Measurements from ENCODE around the gene TM4SF20.

Gene TM4SF20

DNA sequence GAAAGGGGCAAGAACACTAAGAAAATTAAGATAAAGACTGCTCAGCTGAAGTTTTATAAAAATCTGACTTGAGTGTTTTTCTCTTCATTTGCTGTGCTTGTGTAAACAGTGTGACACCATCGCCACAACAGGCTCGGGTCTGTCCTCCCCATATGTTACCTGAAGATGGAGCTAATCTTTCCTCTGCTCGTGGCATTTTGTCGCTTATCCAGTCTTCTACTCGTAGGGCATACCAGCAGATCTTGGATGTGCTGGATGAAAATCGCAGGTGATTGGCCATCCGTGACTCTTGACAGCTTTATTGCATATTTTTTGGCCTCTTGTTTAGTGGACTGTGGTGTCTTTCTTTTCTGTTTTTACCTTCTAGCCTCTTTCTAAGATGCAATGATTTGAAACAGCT lies 32.0 kb downstream of the TM4SF20 start:
- no peak for DNase-seq (ENCODE audit: low read depth in 1 of 2, low spot score in 1 of 2)
- in situ Hi-C loops (cut with HindIII; ENCODE audit: low pct_unique_long_range_greater_than_20kb, low sequenced_read_pairs), result no loop called here
- TF ChIP-seq JUND (IDR thresholded peaks at IDR 0.05; ENCODE audit: low read depth), result no peak

DNA sequence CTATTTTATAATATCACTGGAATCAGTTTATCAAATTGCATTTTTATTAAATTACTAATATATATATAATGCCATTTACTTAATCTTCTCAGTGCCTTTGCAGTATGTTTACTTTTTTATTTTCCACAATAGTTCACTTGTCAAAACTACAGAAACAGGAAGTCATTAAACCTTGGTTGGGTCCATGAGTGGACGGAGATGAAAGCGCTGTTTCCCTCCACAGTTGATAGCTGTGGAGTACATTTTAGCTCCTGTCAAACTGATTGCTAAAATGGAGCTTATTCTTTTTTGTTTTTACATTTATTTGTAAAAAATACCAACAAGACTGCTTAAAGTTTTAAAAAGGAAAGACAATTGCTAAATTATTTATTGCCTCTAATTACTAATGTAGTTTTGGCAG lies 34.9 kb downstream of the TM4SF20 start:
- no peak for TF ChIP-seq JUND (IDR thresholded peaks at IDR 0.05; ENCODE audit: low read depth)
- no peak for DNase-seq (ENCODE audit: low read depth in 1 of 2, low spot score in 1 of 2)
- in situ Hi-C loops (cut with HindIII; ENCODE audit: low pct_unique_long_range_greater_than_20kb, low sequenced_read_pairs), result no loop called here

DNA sequence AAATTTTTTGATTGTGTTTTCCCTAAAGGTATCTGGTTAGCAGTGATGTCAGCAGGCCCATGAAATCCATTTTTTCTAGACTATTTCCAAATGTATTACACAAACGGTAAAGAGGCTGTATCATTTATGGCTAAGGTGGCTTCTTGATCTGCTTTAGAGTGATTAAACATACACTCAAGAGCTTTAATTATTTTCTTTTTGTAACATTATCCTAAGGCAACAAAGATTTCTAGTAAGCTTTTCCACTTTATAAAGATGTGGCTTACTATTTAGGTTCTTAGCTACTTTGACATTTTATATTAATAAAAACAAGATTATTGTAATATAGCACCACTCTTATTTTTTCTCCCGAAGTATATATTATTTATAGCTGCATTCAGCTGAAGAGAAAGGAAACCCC lies 37.6 kb downstream of the TM4SF20 start:
- in situ Hi-C loops (cut with HindIII; ENCODE audit: low pct_unique_long_range_greater_than_20kb, low sequenced_read_pairs), result no loop called here
- DNase-seq (ENCODE audit: low read depth in 1 of 2, low spot score in 1 of 2), result no peak
- TF ChIP-seq JUND (IDR thresholded peaks at IDR 0.05; ENCODE audit: low read depth), result no peak

DNA sequence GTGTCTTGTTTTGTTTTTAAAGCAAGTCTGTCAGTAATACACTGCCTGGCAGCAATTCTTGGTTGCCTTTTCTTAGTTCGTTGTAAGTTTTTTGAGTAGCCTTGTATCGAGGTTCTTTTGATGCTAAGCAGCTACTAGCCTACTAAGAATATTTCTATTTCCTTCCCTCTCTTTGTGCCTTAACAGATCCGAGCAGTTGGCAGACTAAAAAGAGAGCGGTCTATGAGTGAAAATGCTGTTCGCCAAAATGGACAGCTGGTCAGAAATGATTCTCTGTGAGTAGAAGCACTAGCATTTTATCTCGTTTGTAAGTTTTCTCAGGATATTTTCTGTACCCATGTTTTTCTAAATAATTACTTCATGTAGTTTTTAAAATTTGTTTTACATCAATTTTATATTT lies 39.0 kb downstream of the TM4SF20 start:
- no peak for TF ChIP-seq JUND (IDR thresholded peaks at IDR 0.05; ENCODE audit: low read depth)
- in situ Hi-C loops (cut with HindIII; ENCODE audit: low pct_unique_long_range_greater_than_20kb, low sequenced_read_pairs), result no loop called here
- no peak for DNase-seq (ENCODE audit: low read depth in 1 of 2, low spot score in 1 of 2)

DNA sequence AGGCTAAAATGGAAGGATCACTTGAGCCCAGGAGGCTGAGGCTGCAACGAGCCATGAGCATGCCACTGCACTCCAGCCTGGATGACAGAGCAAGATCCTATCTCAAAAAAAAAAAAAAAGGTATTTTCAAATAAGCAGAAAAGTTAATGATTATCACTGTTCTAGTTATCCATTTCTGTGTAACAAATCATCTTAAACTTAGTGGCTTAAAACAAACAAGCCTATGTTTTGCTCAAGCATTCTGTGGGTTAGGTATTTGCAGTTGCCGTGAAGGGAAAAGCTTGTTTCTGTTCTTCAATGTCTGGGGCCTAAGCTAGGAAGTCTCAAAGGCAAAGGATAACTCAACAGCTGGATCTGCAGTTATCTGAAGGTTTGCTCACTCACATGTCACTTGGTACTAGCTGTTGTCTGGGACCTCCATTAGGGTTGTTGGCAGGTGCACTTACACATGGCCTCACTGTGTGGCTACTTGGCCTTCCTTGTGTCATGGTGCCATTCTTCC lies 40.0 kb downstream of the TM4SF20 start:
- no peak for DNase-seq (ENCODE audit: low read depth in 1 of 2, low spot score in 1 of 2)
- no peak for TF ChIP-seq JUND (IDR thresholded peaks at IDR 0.05; ENCODE audit: low read depth)
- in situ Hi-C loops (cut with HindIII; ENCODE audit: low pct_unique_long_range_greater_than_20kb, low sequenced_read_pairs), result no loop called here

DNA sequence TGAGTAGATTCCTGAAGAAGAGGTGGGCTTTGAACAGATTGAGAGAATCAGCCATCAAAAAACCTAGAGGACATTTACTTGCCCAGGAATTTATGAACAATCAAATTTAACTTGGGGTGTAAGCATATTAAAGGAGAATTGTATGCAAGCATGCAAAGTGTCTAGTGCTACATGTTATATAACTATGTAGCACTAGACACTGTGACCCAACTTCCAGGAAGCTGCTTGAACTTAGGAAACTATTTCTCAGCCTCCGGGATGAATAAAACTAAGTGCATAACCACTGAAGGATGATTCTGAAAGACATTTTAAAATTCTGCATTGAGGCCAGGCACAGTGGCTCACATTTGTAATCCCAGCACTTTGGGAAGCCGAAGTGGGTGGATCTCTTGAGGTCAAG lies 41.7 kb downstream of the TM4SF20 start:
- no peak for DNase-seq (ENCODE audit: low read depth in 1 of 2, low spot score in 1 of 2)
- in situ Hi-C loops (cut with HindIII; ENCODE audit: low pct_unique_long_range_greater_than_20kb, low sequenced_read_pairs), result no loop called here
- TF ChIP-seq JUND (IDR thresholded peaks at IDR 0.05; ENCODE audit: low read depth), result no peak

DNA sequence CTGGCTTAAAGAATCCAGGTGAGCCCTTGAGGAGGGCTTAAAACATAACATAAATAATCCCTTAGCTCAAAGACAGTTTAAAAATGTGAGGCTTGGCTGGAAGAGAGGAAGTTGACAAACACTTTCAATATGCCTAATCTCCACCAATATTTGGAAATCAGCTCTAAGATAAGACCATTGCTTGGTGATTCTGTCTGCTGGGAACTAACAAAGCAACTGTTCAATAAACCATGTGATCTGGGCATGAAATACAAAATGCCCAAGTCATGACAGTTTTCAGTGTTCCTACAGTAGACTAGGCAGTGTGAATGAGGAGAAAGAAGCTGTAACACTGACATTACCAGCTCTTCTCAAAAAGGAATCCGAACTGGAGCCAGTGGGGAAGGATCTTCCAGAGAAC lies 43.4 kb downstream of the TM4SF20 start:
- no peak for TF ChIP-seq JUND (IDR thresholded peaks at IDR 0.05; ENCODE audit: low read depth)
- DNase-seq (ENCODE audit: low read depth in 1 of 2, low spot score in 1 of 2), result no peak
- in situ Hi-C loops (cut with HindIII; ENCODE audit: low pct_unique_long_range_greater_than_20kb, low sequenced_read_pairs), result no loop called here

DNA sequence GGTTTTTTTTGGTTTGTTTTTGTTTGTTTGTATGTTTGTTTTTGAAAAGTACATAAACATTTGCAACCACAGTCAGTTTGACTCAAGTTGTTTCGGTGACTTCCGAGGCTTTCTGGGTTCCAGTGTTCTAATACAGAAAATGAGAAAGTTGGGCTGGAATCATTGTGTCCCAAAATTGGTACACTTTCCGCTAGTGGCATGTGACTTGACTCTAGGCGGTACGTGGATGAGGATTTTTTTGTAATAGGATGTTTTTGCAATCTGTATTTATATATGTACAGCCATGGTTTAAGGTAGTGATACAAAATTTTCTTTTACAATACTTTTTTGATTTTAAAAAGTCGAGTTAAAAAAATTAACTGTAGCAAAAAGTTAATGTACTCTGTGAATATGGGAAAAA lies 52.3 kb downstream of the TM4SF20 start:
- no peak for TF ChIP-seq JUND (IDR thresholded peaks at IDR 0.05; ENCODE audit: low read depth)
- in situ Hi-C loops (cut with HindIII; ENCODE audit: low pct_unique_long_range_greater_than_20kb, low sequenced_read_pairs), result no loop called here
- no peak for DNase-seq (ENCODE audit: low read depth in 1 of 2, low spot score in 1 of 2)

DNA sequence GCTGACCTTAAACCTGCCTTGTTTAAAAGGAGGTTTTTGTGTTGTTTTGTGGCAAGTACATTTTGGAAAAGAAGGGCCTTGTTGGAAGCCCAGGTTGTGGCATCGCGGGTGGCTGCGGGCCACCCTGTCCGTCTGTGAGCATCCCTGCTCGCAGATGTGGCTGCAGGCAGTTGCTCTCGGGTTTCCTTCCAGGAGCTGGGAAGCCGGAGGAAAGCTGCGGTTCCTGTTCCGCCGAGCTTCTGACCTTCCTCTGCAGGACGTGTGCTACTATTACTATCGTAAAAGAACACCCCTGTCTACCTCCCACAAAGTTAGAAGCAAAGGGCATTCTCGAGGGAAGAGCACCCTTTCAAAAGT lies 53.3 kb downstream of the TM4SF20 start:
- DNase-seq (ENCODE audit: low read depth in 1 of 2, low spot score in 1 of 2), result peak; percentile 25 to 59
- no peak for TF ChIP-seq JUND (IDR thresholded peaks at IDR 0.05; ENCODE audit: low read depth)
- in situ Hi-C loops (cut with HindIII; ENCODE audit: low pct_unique_long_range_greater_than_20kb, low sequenced_read_pairs), result no loop called here

DNA sequence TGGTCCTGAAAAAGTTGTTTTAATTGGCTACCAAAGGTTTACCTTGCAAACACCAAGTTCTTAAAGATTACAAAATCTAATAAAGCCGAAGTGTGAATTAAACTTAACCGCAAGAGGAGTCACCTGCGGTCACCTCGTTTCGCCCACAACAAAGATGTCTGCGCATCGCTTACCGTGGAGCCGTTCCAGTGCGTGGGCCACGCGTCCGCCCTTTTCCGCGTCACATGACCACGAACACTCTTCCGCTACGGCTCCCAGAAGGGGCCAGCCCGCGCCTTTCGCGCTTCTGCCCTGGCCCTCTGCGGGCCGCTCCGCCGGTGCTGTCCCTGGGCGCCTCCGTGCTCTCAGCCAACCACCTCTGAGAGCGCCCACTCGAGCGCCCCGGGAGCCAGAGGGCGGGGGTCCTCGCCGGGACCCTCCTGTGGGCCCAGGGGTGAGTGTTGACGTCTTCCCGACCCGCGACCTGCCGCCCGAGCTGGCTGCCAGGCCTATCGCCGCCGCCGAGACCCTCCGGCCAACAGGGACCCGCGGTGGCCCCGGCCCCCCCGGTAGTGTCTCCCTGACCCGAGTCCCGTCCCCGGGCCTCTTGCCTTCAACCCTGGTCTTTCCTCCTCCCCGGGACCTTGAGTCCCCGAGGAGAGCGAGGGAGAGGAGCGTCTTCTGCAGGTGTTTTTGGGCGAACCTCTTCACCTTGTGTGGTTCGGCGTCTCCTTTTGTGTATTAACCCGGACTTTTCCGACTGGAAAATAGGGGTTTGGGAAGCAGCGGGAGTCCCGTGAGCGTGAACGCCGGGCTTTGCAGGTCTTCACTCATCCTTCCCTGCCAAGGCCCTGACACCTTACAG lies 53.9 kb downstream of the TM4SF20 start, which contains the start of gene MFF:
TSS of gene MFF (plus strand) at position 257 of the 844 bp plus-strand sequence. CDS start 5,415 bp downstream, outside the sequence.
- peak; percentile 67 to 92 for DNase-seq (ENCODE audit: low read depth in 1 of 2, low spot score in 1 of 2)
- no peak for TF ChIP-seq JUND (IDR thresholded peaks at IDR 0.05; ENCODE audit: low read depth)
- in situ Hi-C loops (cut with HindIII; ENCODE audit: low pct_unique_long_range_greater_than_20kb, low sequenced_read_pairs), result no loop called here

DNA sequence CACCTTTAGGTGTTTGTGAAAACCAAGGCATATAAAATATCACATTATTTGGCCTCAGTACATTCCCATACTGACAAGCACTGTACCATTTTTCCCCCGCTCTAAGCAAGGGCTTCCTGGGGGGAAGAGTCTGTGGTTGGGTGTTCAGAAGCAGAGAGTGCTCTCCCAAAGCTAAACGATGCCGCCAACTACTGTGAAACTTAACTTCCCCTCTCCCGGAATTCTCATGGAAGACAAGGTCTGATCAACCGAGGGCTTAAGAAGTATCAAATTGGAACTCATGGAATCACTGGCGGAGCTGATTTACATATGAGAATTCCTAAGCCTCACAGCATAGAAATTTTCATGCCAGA lies 54.5 kb downstream of the TM4SF20 start:
- DNase-seq (ENCODE audit: low read depth in 1 of 2, low spot score in 1 of 2), result peak in 1 of 2 experiments; percentile 4
- TF ChIP-seq JUND (IDR thresholded peaks at IDR 0.05; ENCODE audit: low read depth), result no peak
- in situ Hi-C loops (cut with HindIII; ENCODE audit: low pct_unique_long_range_greater_than_20kb, low sequenced_read_pairs), result no loop called here

DNA sequence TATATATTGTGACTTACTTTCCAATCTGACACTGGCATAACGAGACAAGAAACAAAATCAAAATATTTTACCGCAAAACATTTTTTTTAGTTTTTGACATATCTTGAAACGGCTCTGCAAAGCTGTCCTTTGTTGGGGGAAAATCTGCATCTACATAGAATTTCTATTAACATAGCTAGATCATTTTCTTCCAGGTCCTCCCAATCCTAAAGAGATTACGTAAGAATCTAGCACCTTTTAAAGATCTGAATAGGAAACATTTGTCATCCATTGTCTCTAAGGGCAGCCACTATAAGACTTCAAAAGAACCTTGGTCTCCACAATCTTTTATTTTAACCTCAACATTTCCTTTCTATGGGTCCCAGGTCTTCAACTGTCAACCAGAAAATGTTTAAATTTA lies 55.3 kb downstream of the TM4SF20 start:
- no peak for TF ChIP-seq JUND (IDR thresholded peaks at IDR 0.05; ENCODE audit: low read depth)
- in situ Hi-C loops (cut with HindIII; ENCODE audit: low pct_unique_long_range_greater_than_20kb, low sequenced_read_pairs), result no loop called here

DNA sequence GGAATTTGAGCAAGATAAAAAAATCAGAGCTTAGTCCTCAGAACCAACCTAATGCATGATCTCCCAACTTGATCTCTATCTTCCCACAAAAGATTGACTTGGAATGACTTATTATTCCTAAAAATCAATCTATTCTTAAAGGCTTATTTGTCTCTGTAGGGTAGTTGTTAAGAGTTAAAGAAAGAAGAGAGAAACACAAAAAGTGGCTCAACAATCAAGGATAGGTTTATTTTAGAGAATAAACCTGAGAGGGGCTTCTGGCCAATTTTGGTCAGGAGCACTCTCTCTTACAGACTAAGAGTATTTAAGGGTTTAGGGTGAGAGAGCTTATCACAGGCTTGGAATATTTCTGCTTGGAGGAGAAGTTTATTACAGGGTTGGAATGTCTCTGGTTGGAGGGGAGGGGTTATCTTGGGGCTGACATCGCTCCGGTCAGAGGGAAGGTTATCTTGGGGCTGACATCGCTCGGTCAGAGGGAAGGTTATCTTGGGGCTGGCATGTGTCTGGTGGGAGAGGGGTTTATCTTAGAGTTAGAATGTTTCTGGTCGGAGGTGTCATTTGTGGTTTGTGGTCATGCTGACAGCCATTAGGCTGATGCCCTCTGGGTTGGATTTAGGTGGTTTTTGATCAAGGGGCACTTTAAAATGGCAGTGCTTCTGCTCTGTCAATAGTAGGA lies 56.4 kb downstream of the TM4SF20 start:
- TF ChIP-seq JUND (IDR thresholded peaks at IDR 0.05; ENCODE audit: low read depth), result no peak
- no peak for DNase-seq (ENCODE audit: low read depth in 1 of 2, low spot score in 1 of 2)
- in situ Hi-C loops (cut with HindIII; ENCODE audit: low pct_unique_long_range_greater_than_20kb, low sequenced_read_pairs), result no loop called here

More for the DNA sequence above, 55.3 kb downstream of the TM4SF20 start:
- no peak for DNase-seq (ENCODE audit: low read depth in 1 of 2, low spot score in 1 of 2)

All from T47D (cell line).